IPS-NIHi11 (cell line): Measurements from ENCODE around the gene BTBD17.

Experiments
- DNase-seq: peaks from one replicate; pipeline ENCODE4 v3.0.0; 2012; ENCODE audit warnings: mixed read lengths, low spot score

Gene BTBD17

DNA sequence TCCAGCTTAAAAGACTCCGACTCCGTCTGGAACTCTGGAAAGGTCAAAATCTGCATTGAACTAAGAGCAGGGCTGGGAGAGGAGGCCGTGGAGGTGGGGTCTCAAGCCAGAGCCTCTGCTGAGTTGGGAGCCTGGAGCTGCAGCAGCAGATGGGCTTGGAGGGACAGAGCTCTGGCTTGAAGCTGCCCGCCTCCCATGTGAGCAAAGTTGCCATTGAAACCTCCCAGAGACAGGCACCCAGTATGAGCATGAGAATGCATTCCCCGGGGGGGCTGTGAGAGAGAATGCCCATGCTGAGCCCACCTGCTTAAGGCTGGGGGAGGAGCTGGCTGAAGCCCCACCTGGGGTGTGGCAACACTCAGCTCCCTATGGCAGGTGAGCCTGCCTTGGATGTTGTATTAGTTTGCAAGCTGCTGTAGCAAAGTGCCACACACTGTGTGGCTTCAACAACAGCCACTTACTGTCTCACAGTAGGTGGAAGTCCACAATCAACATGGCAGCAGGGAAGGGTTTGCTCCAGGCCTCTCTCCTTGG is 26.1 kb downstream of the BTBD17 start:
- DNase-seq: no peak

DNA sequence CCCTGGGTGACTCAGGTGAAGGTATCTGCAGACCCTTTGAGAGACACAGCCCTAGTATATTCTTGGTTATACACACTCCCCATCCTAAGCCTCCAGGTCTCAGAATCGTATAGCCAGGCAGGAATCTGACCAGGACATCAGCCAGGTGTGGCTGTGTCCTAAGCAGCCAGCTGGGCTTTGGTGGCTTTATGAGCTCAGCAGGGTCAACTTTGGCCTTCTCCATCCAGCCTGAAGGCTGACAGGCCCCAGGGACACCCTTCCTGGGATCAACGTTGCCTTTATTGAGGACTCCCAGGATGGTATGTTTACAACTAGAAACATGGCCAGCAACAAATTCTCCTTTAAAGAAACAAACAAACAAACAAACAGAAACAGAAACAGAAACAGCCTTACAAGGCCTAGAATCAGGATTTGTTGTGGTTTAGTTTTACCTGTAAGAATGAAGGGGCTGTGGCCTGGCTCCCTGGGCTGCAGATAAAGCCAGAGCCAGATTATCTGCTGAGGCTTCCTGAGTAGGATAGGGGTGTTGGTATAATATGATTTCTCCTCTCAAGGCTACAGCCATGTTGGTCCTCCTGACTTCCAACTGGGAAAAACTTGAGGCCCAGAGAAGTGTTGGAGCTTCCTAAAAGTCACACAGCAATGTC is 27.2 kb downstream of the BTBD17 start:
- DNase-seq: no peak

DNA sequence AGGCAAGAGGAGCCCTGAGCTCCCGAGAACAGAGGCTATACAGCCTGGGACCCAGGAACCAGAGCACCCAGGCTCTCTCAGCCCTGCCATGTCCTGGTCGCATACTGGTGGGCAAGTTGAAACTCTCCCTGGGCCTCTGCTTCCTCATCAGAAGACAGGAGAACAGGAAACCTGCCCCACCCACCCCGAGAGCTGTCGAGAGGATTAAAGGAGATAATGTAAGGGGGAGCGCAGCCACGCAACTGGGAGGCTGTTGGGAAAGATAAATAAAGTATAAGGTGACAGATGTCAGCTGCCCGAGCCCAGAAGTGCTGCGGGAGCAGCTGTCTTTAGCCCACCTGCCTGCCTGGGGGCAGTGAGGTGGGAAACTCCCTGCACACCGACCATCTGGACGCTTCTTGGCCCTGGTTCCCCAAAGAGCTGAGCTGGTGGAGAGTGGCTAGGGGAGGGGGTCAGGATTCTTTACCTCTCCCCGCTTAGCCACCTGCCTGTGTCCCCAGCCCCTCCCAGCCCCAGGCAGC is 28.8 kb downstream of the BTBD17 start:
- no peak for DNase-seq

DNA sequence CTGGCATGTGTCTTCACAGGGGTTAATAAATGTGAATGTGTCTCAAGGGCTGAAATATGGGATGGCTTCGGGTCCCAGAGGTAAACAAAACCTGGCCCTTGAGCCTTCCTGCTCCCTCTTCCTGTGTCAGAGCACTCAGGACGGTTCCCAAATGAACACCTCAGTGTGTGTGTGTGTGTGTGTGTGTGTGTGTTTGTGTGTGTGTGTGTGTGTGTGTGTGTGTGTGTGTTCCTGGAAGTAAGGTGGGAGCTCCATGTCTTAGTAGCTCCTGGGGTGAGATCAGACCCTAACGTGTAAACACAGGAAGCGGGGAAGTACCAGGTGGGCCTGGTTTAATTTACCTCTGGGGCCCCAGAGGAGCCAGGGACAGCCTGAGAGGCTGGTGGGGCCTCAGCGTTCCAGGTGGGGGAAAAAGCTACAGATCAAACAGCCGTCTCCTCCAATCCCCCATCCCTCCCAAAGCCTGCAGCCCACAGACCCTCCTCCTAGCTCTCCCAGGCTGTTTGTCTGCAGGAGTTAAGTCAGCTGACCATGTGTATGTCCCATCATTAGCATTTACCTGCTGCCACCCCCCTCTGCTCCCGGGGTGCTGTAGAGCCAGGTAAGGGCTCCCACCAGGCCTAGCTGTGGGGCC is 29.5 kb downstream of the BTBD17 start:
- DNase-seq: no peak

DNA sequence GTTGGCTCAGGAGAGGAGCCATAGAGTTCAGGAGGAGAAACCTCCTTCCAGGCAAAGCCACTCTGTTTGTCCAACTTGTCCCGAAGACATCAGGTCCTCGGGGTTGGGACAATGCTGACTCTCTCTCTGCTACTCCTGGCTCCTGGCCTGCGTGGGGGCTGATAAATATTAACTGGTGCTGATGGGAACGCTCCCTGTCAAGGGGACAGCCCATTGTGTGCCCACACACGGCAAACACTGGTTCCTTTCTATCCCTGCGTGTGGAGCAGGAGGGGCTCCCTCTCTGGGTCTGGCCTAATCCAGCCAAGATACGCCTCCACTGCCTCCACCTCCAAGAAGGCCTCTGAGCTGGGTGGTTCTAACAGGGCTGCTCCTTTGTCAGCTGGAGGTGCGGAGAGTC is 31.2 kb downstream of the BTBD17 start:
- no peak for DNase-seq

DNA sequence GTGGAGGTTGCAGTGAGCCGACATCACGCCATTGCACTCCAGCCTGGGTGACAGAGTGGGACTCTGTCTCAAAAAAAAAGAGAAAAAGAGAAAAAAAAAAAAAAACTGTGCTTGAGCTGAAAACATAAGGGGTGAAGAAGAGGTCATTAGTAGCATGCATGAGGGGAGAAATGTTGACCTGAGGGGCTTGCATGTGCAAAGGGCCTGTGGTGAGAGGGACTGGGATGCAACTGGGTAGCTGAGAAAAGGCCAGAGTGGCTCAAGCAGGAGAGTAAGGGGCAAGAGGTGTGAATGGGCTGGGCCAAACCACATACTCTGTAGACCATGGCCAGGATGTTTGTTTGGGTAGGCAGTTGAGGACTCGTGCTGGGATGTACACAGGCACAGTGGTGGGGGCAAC is 32.3 kb downstream of the BTBD17 start:
- DNase-seq: no peak

DNA sequence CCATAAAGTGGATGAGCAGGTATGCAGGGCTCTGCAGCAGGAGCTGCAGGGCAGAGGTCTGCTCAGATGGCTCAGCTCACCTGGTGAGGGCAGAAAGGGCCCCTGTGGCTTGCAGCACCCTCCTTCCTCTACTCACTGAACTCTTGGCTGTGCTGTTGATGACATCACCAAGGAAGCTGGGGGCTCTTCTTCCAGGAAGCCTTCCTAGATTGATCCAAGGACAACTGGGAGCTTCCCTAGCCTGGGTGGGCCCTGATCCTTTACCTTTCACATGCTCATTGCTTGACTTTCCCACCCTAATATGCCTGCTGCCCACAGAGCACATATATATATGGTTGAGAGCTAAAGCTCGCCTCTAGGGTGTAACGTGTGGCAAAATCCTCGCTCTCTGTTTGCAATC is 33.2 kb downstream of the BTBD17 start:
- no peak for DNase-seq

DNA sequence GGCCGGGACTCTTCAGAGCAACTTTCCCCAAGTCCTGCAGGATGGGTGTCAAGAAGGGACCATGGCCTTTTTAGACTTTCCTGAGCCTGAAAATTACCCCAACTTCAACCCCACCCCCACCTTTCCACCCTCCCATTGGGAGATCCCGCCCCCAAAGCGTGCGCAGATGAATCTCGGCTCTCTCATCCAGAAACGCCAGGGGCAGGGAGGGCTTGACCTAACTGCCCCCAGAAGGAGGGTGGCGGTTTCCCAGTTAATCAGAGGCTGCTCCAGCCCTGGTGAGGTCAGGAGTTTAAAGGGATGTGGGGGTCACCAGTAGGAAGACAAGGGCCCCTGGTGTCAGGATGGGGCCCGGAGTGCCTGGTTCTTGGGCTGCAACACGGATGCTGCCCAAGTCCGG is 35.2 kb downstream of the BTBD17 start:
- DNase-seq: no peak

DNA sequence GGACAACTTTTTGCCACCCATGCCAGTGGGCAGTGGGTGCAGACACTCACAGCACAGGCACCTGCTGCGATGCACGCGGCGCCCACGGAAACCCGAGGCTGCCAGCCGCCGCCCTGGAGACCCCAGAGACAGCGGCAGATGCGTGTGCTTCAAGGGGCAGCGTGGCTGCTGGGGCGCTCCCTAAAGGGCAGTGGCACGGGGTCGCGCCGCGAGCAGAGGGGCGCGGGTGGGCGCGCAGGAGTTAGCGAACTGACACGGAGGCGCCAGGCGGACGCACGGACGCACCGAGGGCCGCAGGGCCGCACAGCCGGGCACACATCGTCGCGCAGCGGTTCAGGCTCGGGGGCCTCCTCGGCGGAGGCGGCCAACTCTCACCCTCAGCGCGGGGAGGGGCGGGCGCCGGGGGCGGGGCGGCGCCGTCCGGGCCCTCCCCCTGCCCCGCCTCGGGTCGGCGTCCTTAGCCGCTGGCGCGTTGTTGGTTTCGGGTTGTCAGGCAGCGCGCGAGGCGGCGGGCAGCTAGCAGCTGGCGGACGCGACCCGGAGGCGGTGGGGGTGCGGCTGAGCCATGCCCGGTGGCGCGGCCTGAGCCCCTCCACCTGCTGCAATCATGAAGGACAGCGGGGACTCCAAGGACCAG is 35.8 kb downstream of the BTBD17 start, which contains the start of gene KIF19:
KIF19 (plus strand) TSS at position 484 of the 637 bp plus-strand sequence; CDS start at position 608, 124 bp downstream.
- DNase-seq: peak; percentile 96

DNA sequence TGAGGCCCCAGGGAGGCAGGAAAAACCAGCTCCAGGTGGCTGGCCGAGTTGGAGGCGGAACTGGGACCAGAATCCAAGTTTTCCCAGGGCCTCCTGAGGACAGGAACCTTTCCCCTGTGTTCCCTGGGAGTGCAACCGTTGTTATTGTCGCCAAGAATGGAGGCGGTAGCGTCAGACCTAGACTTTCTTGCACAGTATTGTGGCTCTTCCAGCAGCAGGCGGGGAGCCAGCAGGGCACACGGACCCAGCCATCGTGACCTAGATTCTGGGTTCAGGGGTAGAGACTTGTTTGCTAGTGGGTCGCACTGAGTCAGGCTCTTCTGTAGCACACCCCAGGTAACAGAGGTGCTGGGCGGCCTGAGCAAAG is 36.3 kb downstream of the BTBD17 start:
- no peak for DNase-seq

DNA sequence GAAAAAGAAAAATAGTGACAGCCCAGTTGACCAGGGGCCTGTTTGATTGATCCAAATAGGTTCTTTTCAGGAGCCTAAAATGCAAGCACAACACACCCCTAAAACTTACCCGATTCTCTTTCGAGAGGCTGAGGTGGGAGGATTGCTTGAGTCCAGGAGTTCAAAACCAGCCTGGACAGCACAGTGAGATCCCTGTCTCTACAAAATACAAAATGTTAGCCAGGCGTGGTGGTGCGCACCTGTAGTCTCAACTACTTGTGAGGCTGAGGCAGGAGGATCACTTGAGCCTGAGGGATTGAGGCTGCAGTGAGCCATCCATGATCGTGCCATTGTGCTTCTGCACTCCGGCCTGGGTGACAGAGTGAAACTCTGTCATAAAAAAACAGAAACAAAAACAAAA is 37.1 kb downstream of the BTBD17 start:
- DNase-seq: no peak

DNA sequence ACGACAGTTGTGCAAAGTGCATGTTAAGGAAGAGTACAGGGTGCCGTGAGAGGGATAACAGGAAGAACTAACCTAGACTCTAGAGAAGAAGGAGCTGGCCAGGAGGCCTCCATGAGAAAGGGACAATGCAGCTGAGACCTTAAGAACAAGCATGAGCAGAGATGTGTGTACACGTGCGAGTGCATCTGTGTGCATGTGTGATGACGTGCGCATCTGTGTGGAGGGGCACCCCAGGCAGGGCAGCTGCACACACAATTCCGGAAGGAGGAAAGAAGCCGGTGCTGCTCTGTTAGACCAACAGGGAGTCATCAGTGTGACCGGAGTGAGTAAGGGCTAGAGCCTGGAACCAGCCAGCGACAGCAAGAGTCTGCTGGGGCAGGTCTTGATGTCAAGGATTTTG is 43.3 kb downstream of the BTBD17 start:
- DNase-seq: no peak

DNA sequence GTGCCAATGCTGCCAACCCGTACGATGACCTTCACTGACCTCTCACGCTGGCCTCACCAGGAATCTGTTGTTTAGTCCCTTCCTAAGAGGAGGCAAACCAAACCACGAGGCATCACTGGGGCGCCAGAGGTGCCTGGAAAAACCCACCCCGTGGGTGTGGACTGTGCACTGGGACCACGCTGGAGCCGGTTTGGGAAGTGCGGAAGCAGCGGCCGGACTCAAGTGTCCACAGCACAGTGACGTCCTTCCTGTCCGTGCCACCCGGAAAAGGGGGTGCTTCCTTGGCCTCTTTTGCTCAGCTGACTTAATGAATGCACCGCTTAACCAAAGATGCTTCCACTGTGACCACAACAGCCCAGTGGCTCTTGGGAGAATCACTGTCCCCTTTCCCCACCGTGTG is 44.6 kb downstream of the BTBD17 start:
- no peak for DNase-seq

DNA sequence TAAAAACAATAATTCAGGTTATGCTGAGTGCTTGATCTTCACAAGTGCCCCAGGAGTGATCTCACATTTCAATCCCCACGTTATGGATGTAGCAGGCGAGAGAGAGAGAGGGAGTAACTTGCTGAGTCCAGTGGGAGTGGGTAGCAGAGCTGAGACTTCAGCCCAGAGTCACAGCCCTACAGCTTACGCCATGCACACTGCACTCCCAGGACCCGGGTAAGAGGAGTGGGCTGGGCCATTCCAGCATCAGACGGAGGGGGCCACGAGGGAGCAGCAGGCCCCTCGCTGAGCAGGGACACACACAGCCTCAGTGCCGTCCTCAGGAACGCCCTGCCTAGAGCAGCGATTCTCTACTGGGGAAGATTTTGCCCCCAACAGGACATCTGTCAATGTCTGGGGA is 45.4 kb downstream of the BTBD17 start:
- DNase-seq: no peak

DNA sequence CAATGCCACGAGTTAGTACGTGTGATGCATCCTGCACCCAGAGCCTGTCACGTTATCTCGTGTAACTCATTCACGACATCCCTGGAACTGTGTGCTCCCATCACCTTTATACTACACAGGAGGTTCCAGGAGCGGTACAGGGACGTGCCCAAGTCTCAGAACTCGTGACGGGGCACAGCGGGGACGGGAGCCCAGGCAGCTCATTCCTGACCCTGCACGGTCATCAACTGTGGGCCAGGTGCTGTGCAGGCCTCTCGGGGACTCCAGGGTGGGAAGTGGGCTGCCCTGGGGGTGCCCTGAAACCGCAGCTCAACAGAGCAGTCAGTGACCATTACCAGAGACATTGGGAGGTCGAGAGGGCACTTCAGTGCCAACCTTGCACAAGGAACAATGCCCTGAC is 46.8 kb downstream of the BTBD17 start:
- DNase-seq: no peak

DNA sequence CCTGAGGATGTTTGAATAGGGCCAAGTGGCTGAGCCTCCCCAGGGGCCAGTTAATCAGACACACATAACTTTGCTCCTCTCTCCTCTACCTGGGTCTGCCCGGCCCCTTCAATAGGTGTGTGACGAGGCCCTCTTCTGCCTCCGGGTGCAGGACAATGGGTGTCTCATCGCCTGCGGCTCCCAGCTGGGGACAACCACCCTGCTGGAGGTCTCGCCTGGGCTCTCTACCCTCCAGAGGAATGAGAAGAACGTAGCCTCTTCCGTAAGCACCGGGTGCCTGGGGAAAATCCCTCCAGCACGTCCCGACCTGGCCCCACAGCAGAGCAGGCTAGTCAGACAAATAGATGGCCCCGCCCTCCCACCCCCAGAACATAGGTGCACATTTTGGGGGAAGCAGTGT is 51.8 kb downstream of the BTBD17 start:
- no peak for DNase-seq

DNA sequence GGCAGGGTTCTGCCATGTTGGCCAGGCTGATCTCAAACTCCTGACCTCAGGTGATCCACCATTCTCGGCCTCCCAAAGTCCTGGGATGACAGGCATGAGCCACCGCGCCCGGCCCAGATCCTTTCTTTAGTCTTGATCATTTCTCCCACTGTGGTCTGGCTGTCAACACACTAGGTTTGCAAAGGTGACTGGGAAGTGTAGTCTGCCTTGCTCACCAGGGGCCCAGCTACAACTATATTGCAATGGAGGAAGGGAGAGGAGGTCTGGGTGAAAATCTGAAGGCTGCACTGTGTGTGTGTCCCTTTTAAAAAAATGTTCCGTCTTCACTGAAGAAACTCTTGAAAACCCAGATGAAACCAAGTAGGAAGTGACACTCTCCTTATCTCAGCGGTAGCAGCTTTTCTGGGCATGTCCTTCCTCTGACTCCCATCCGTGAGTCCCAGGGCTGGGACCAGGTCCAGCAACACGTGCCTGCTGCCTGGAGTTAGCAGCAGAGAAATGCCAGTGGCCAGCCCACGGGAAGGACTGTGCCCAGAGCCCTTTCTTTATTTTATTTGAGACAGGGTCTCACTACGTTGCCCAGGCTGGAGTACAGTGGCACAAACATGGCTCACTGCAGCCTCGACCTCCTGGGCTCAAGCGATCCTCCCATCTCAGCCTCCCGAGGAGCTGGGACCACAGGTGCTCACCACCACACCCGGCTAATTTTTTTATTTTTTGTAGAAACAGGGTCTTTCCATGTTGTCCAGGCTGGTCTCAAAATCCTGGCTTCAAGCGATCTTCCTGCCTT is 53.5 kb downstream of the BTBD17 start:
- DNase-seq: no peak
